Measurements from ENCODE around the gene HES6.

The HES6 gene

GRCh38 chr2:238231251-238231793 is 8.5 kb downstream of the HES6 start:
- no peak for DNase-seq

GRCh38 chr2:238230699-238231098 is 9.1 kb downstream of the HES6 start:
- DNase-seq: no peak

GRCh38 chr2:238228700-238229099 is 11.1 kb downstream of the HES6 start:
- DNase-seq: no peak

- no peak for DNase-seq
Measured at GRCh38 chr2:238227587-238228032, 12.2 kb downstream of the HES6 start.

- DNase-seq: no peak
Measured at GRCh38 chr2:238226698-238227586, 12.9 kb downstream of the HES6 start.

GRCh38 chr2:238225911-238226697 is 13.7 kb downstream of the HES6 start:
- no peak for DNase-seq

GRCh38 chr2:238225121-238225520 is 14.7 kb downstream of the HES6 start:
- no peak for DNase-seq

- DNase-seq: no peak
Measured at GRCh38 chr2:238224356-238225035, 15.3 kb downstream of the HES6 start.

- peak; percentile 38 for DNase-seq
Measured at GRCh38 chr2:238220892-238221521, 18.8 kb downstream of the HES6 start.

- no peak for DNase-seq
Measured at GRCh38 chr2:238220274-238220891, 19.5 kb downstream of the HES6 start.

GRCh38 chr2:238216651-238217184 is 23.1 kb downstream of the HES6 start:
- DNase-seq: peak; percentile 67

GRCh38 chr2:238207006-238207405 is 32.8 kb downstream of the HES6 start:
- no peak for DNase-seq

GRCh38 chr2:238203973-238204683 is 35.7 kb downstream of the HES6 start:
- no peak for DNase-seq

- DNase-seq: peak; percentile 70
Measured at GRCh38 chr2:238203094-238203972, 36.5 kb downstream of the HES6 start, which contains the start of gene ILKAP. Gene ILKAP, minus strand, starts transcription at chr2:238203695. Its CDS starts 142 bp downstream, at chr2:238203553.

- no peak for DNase-seq
Measured at GRCh38 chr2:238202326-238203093, 37.3 kb downstream of the HES6 start.

GRCh38 chr2:238190445-238190844 is 49.4 kb downstream of the HES6 start:
- no peak for DNase-seq

Data from NCI-H1694 treated with DMSO at 0.1 percent for 48 hours (cell line).